ENCODE data around the gene CRYBG1. TPM values are rescaled to one million over a fixed set of nuclear protein-coding genes. Genes with fewer than 3 reads are reported as not detected.

CRYBG1 gene
- total RNA-seq, 1 donor from 2014 or later = 3.0 TPM

- Mint-ChIP-seq H3K4me1 (ENCODE audit: low read depth) (peaks cover 12% of the 10 kb centered on the region), H3K27me3 (peaks cover 74% of the 10 kb centered on the region), H3K9me3 (ENCODE audit: low read depth) (no peaks in the 10 kb centered on the region), H3K36me3 (ENCODE audit: insufficient read depth) (no peaks in the 10 kb centered on the region), H3K27ac (no peak overlapping the region), H3K4me3 (ENCODE audit: low read depth) (no peak overlapping the region)
- DNase-seq (ENCODE audit: low spot score, unreplicated experiment) = no peak
- TF ChIP-seq, protein P1, sequence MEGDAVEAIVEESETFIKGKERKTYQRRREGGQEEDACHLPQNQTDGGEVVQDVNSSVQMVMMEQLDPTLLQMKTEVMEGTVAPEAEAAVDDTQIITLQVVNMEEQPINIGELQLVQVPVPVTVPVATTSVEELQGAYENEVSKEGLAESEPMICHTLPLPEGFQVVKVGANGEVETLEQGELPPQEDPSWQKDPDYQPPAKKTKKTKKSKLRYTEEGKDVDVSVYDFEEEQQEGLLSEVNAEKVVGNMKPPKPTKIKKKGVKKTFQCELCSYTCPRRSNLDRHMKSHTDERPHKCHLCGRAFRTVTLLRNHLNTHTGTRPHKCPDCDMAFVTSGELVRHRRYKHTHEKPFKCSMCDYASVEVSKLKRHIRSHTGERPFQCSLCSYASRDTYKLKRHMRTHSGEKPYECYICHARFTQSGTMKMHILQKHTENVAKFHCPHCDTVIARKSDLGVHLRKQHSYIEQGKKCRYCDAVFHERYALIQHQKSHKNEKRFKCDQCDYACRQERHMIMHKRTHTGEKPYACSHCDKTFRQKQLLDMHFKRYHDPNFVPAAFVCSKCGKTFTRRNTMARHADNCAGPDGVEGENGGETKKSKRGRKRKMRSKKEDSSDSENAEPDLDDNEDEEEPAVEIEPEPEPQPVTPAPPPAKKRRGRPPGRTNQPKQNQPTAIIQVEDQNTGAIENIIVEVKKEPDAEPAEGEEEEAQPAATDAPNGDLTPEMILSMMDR (IDR thresholded peaks at IDR 0.05; ENCODE audit: unreplicated experiment) = no peak
Observed at GRCh38 chr6:106508834-106509233, 148.3 kb downstream of the CRYBG1 start.

DNA sequence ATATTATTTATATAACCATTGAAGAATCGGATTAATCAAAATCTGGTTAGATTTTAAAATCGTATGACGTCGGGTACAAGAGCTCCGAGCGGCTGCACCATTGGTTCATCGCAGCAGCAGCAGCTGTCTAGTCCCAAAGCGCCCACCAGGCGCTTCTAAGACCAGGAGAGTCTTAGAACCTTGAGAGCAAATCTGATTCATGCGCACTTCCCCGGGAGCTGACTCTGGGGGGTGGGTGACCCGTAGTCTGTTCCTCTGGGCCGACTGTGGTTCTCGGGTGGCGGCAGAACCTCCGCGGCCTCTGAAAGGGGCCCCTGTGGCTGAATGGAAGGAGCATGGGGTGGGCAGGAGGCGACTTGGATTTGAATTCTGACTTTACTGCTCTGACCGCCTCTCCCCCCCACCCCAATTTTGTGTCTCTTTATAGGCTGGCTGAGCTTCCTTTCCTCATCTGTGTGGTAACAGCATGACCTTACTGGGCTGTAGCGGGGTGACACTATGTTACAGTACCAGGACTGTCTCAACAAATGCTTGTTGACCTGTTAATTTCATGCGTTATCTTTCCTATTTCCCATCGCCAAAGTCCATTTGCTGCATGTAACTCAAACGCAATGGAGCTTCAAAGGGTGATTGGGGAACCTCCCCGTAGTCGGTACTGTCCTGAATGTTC is 149.0 kb downstream of the CRYBG1 start:
- Mint-ChIP-seq H3K36me3 (ENCODE audit: insufficient read depth) (no peaks in the 10 kb centered on the region), H3K27ac (no peak overlapping the region), H3K4me3 (ENCODE audit: low read depth) (peak overlapping the region; percentile 76), H3K4me1 (ENCODE audit: low read depth) (peaks cover 12% of the 10 kb centered on the region), H3K27me3 (peaks cover 82% of the 10 kb centered on the region), H3K9me3 (ENCODE audit: low read depth) (no peaks in the 10 kb centered on the region)
- TF ChIP-seq, protein P1 (IDR thresholded peaks at IDR 0.05; ENCODE audit: unreplicated experiment) = peak; percentile 40
- no peak for DNase-seq (ENCODE audit: low spot score, unreplicated experiment)

GRCh38 chr6:106510090-106510970 is 149.8 kb downstream of the CRYBG1 start:
- H3K9me3 Mint-ChIP-seq (ENCODE audit: low read depth) = no peaks in the 10 kb centered on the region
- H3K4me1 Mint-ChIP-seq (ENCODE audit: low read depth) = peaks cover 12% of the 10 kb centered on the region
- peak overlapping the region; percentile 76 for H3K4me3 Mint-ChIP-seq (ENCODE audit: low read depth)
- TF ChIP-seq, protein P1 (IDR thresholded peaks at IDR 0.05; ENCODE audit: unreplicated experiment) = peak; percentile 16
- no peaks in the 10 kb centered on the region for H3K36me3 Mint-ChIP-seq (ENCODE audit: insufficient read depth)
- H3K27ac Mint-ChIP-seq = no peak overlapping the region
- no peak for DNase-seq (ENCODE audit: low spot score, unreplicated experiment)
- peaks cover 89% of the 10 kb centered on the region for H3K27me3 Mint-ChIP-seq

- Mint-ChIP-seq H3K9me3 (ENCODE audit: low read depth) (no peaks in the 10 kb centered on the region), H3K27me3 (peaks cover 82% of the 10 kb centered on the region), H3K4me3 (ENCODE audit: low read depth) (peak overlapping the region; percentile 45), H3K27ac (no peak overlapping the region), H3K36me3 (ENCODE audit: insufficient read depth) (no peaks in the 10 kb centered on the region), H3K4me1 (ENCODE audit: low read depth) (peaks cover 12% of the 10 kb centered on the region)
- DNase-seq (ENCODE audit: low spot score, unreplicated experiment) = no peak
- TF ChIP-seq, protein P1 (IDR thresholded peaks at IDR 0.05; ENCODE audit: unreplicated experiment) = no peak
Observed at GRCh38 chr6:106511288-106512047, 151.0 kb downstream of the CRYBG1 start.
